GM12872 (cell line): ENCODE results near the gene DHX29.
A peak's percentile ranks its signal among the peaks of the same experiment; 100 is the strongest.

Experiments used
- CTCF ChIP-seq: IDR thresholded peaks from 3 replicates; pipeline ENCODE4 v1.5.1; 2011; ENCODE audit warnings: low read depth, mild to moderate bottlenecking, low read length, moderate library complexity; ENCODE audit not compliant: insufficient read depth

DHX29 gene

GRCh38 chr5:55232271-55232984, 75.1 kb downstream of the DHX29 start:
- no peak for TF ChIP-seq CTCF

GRCh38 chr5:55231919-55232270, 75.6 kb downstream of the DHX29 start:
- no peak for TF ChIP-seq CTCF

DNA sequence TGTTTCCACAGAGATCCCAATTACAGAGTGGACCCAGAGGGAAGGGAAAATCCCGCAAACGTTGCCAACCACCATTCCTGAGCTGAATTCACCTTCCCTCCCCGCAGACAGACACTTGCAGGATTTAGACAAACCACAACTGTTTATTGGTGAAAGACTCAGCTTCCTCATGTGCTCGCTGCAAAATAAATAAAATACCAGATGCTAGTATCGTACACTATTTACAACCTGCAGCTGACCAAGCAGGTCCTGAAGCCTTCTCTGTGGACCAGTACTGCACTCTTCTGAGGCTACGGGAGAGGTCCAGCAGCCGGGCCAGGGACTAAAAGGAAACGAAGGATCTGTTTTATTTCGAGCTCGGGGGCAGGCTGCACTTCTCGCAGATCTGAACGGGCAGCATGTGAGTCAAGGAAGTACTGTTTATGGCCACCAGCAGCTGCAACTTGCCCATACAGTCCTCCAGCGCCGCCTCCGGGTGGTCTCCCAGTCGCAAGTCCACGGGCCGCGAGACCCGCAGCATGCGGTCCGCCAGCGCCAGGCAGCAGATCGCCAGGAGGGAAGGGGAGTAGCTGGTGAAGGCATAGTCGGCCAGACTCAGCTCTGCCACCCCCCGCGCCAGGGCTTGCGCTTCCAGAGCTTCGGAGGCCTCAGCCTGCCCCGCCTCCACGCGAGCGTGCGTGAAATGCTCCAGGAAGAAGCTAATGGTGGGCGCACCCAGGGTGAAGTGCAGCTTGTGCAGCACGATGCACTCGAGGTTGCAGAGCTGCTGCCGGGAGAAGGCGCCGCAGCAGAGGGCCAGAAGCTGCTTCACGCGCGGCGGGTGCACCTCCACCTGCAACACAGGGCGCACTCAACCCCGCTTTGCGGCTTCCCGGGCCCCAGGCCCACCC, 76.2 kb downstream of the DHX29 start:
- no peak for TF ChIP-seq CTCF

DNA sequence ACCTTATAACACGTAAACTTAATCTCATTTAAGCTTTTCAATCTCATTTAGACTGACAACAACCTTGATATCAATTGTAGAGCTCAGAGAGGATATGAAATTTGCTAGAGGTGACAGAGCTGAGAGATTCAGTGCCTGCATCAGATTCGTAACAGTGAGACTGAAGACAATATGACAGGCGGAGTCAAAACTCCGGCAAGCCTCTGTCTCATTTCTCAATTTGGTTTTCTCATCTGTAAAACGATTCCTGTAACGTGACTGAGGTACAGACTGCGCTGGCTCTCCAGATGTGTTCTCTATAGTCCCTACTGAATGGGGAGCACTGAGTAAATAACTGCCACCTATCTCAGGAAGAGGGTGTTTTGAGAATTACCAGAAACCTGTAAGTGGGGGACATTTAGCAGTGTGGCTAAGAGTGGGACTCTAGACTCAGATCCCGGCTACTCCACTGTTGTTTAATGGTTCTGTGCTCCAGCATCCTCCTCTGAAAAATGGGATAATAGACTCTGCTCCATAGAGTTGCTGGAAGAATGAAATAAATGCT, 77.3 kb downstream of the DHX29 start:
- TF ChIP-seq CTCF = no peak

- TF ChIP-seq CTCF = no peak
Measured at GRCh38 chr5:55227664-55228430, 79.6 kb downstream of the DHX29 start.

- 0 out of 3 replicates have a peak, but pooled peaks have one; percentile 12 for TF ChIP-seq CTCF
Measured at GRCh38 chr5:55226934-55227663, 80.4 kb downstream of the DHX29 start, which contains the start of gene MCIDAS. Gene MCIDAS (minus strand): TSS chr5:55227315. CDS start chr5:55227138, 177 bp downstream.
